WERI-Rb-1 (cell line): ENCODE measurements around the gene PTH1R.

Source experiments
- DNase-seq: peaks from one replicate; pipeline ENCODE4 v3.0.0-alpha.2; 2020
- H3K27ac ChIP-seq: fragments of 250-450 bp; sonication (Bioruptor Pico); 2 replicates; pipeline ENCODE4 v1.5.1; 2020; ENCODE audit warnings: mild to moderate bottlenecking, moderate library complexity
- H3K27me3 ChIP-seq: fragments of 250-450 bp; sonication (Bioruptor Pico); 2 replicates; pipeline ENCODE4 v1.5.1; 2021; ENCODE audit warnings: mild to moderate bottlenecking, low read depth, moderate library complexity; ENCODE audit not compliant: insufficient read depth, severe bottlenecking
- H3K36me3 ChIP-seq: fragments of 250-450 bp; sonication (Bioruptor Pico); 2 replicates; pipeline ENCODE4 v1.5.1; 2020; ENCODE audit warnings: mild to moderate bottlenecking, moderate library complexity
- H3K4me3 ChIP-seq: 2 replicates; pipeline ENCODE4 v1.5.1; 2011; ENCODE audit warnings: low read depth, mild to moderate bottlenecking, control low read depth, low read length
- H3K9me3 ChIP-seq: fragments of 250-450 bp; sonication (Bioruptor Pico); 2 replicates; pipeline ENCODE4 v1.5.1; 2021; ENCODE audit warnings: mild to moderate bottlenecking, moderate library complexity; ENCODE audit not compliant: severe bottlenecking
- TF ChIP-seq, protein P1 (sequence below): IDR thresholded peaks from 2 replicates; pipeline ENCODE4 v1.5.1; 2011; ENCODE audit warnings: low read depth, mild to moderate bottlenecking, control low read depth, inconsistent platforms, low read length

The PTH1R gene

DNA sequence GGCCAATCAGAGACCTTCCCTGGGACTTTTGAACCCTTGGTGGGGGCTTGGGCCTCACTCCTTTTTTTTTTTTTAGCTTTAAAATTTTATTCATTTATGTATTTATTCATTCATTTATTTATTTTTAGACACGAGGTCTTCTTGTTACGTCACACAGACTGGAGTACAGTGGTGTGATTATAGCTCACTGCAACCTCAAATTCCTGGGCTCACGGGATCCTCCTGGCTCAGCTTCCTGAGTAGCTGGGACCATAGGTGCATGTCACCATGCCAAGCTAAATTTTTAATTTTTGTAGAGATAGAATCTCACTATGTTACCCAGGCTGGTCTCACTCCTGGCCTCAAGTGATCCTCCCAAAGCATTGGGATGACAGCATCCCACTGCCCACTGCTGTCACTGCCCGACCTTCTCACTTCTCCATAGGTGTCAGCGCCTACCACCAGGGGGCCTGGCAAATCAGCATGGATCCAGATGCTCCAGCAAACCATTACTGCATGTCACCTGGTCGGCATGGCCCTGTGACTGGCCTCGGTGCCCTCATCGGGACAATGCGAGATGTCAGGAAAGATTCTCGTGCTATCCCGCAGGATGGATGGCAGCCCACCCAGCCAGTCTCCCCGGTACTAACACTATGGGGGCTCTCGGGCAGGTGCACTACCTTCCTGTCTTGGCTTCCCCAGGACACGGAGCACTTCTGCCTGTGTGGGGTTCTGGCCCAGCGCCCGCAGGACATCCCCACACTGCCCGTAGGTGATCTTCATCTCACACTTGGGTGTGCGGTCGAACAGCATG, 17.3 kb upstream of the PTH1R start:
- no peaks in the 10 kb centered on the region for H3K36me3 ChIP-seq
- no peaks in the 10 kb centered on the region for H3K27me3 ChIP-seq
- TF ChIP-seq, protein P1, sequence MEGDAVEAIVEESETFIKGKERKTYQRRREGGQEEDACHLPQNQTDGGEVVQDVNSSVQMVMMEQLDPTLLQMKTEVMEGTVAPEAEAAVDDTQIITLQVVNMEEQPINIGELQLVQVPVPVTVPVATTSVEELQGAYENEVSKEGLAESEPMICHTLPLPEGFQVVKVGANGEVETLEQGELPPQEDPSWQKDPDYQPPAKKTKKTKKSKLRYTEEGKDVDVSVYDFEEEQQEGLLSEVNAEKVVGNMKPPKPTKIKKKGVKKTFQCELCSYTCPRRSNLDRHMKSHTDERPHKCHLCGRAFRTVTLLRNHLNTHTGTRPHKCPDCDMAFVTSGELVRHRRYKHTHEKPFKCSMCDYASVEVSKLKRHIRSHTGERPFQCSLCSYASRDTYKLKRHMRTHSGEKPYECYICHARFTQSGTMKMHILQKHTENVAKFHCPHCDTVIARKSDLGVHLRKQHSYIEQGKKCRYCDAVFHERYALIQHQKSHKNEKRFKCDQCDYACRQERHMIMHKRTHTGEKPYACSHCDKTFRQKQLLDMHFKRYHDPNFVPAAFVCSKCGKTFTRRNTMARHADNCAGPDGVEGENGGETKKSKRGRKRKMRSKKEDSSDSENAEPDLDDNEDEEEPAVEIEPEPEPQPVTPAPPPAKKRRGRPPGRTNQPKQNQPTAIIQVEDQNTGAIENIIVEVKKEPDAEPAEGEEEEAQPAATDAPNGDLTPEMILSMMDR, result peak; percentile 82
- no peak overlapping the region for H3K27ac ChIP-seq
- DNase-seq, result peak; percentile 65
- H3K9me3 ChIP-seq, result no peaks in the 10 kb centered on the region
- H3K4me3 ChIP-seq, result no peak overlapping the region

DNA sequence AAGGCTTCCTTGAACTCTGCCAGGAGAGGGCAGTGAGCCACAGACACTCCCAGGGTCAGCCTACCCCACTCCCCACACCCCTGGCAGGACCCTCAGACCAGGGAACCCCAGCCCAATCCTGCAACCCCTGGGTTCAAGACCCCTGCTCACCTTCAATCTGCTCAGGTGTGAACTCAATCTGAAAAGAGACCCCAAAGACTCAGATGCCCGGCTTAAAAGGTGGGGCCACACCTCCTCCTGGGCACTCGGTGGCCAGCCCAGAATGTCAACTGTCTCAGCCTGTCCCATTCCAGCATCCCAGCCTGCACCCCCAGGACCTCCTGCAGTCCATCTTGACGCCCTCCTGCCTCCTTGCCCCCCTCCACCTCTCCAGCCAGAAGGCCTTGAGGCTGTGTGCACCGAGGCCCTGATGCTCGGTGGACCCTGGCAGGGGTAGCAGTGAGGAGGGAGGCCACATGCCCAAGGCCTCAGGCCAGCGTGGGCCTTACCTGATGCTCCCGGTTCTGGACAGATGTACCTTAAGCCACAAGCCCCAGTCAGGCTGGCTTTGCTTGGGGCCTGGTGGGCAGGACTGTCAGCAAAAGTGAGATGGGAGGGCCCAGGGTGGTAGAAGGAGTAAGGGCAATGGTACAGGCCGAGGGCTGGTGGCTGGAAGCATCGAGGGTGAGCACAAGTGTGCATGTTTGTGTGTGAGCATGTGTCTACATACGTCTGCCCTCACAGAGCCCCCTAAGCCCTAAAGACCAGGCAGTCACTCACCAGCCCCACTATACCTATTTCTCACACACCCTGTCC, 16.5 kb upstream of the PTH1R start:
- H3K4me3 ChIP-seq, result no peak overlapping the region
- TF ChIP-seq, protein P1, result no peak

DNA sequence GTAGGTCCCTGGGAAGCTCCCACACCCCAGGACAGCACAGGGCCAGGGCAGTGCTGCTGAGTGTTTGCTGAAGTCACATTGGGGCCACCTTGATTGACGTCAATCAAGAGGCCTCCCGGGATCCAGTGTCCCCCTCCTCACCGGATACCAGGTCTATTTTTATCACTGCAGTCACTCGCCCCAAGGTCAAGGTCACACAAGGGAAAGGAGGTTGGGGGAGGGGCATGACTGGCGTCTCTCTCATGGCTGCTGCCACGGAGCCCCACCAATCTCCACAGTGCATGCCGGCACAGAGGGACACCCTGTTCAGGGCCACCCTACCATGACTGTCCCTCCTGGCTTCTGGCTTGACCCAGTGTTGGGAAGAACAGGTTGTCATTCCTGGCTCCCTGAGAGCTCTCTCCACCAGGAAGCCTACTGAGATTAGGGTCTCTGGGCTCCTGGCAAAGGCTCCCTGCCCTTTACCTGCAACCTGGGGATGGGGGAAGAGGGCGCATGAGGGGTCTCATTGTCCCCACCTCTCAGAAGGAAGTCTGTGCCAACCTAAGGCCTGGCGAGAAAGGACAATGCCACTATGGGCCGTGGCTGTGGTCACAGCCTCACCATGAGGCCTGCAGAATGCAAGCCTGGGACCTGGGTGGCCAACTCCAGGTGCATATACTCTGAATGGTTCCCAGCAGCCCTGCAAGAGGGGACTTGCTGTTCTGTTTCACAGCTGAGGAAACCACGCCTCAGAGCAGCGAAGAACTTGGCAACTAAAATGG, 15.7 kb upstream of the PTH1R start:
- Histone ChIP-seq H3K4me3 (no peak overlapping the region), H3K36me3 (no peaks in the 10 kb centered on the region), H3K27me3 (no peaks in the 10 kb centered on the region), H3K9me3 (no peaks in the 10 kb centered on the region), H3K27ac (no peak overlapping the region)
- no peak for DNase-seq
- TF ChIP-seq, protein P1, result no peak

More for the DNA sequence above, 16.5 kb upstream of the PTH1R start:
- H3K27ac ChIP-seq, result no peak overlapping the region
- no peaks in the 10 kb centered on the region for H3K36me3 ChIP-seq
- no peaks in the 10 kb centered on the region for H3K9me3 ChIP-seq
- H3K27me3 ChIP-seq, result no peaks in the 10 kb centered on the region
- peak; percentile 3 for DNase-seq

DNA sequence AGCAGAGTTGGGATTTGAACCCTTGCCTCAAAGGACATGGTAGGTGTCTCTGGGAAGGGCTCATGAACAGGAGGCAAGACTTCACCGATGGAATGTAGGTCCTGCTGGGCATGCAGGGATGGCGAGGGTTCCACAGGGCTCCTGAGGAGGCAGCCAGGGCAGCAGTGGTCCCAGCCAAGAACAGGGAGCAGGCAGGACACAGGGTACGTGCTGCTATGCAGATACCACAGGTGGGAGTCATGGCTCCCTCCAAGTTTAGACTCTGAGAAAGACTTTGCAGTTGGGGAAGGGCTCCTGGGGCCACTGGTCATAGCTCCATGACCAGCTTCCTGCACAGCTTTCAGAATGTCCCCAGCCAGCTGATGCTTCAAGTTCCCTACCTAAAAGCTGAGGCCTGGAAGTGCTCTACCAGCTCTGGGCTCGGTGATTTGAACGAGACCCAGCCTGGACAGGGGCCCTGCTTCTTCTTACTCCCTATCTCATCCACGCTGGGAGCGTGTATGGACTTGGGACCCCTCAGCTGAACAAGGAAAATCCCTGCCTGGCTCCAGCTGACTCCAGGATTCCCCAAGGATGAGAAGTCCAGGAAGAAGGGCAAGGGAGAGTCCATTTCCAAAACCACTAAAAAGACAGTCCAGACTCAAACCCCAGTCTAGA, 15.0 kb upstream of the PTH1R start:
- Histone ChIP-seq H3K27ac (no peak overlapping the region), H3K4me3 (no peak overlapping the region), H3K27me3 (no peaks in the 10 kb centered on the region), H3K36me3 (no peaks in the 10 kb centered on the region), H3K9me3 (no peaks in the 10 kb centered on the region)
- DNase-seq, result no peak
- TF ChIP-seq, protein P1, result no peak

DNA sequence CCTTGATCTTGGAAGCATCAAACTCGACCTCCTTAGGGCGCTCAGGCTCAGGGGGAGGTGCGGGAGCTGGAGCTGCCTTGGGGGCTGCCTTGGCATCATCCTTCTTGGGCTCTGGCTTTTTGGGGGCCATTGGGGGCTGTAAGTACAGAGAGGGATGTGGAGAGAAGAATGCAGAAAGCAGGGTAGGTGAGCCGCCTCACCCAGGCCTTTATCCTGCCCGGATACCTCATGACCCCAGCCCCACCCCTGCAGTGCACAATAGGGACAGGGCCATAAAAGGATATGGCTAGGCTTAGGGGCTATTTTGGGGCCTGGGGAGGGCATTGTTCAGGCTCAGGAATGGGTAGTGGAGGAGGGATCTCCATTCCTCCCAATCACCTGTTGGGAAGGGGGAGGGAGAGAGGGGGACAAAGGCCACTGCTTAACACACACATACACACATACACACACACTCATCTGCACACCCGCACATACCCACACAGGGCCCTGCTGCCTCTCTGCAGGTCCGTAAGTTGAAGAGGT, 14.2 kb upstream of the PTH1R start, which contains the start of gene MYL3:
Gene MYL3 (minus strand): TSS at position 184 of the 522 bp plus-strand sequence. CDS start 54 bp downstream, at position 130.
- TF ChIP-seq, protein P1, result no peak
- no peaks in the 10 kb centered on the region for H3K27me3 ChIP-seq
- H3K4me3 ChIP-seq, result no peak within 1 kb of the TSS
- no peaks in the 10 kb centered on the region for H3K9me3 ChIP-seq
- H3K27ac ChIP-seq, result no peak within 1 kb of the TSS
- no peaks in the 10 kb centered on the region for H3K36me3 ChIP-seq
- no peak for DNase-seq
